ENCODE results near the gene PSME2.

The PSME2 gene

DNA sequence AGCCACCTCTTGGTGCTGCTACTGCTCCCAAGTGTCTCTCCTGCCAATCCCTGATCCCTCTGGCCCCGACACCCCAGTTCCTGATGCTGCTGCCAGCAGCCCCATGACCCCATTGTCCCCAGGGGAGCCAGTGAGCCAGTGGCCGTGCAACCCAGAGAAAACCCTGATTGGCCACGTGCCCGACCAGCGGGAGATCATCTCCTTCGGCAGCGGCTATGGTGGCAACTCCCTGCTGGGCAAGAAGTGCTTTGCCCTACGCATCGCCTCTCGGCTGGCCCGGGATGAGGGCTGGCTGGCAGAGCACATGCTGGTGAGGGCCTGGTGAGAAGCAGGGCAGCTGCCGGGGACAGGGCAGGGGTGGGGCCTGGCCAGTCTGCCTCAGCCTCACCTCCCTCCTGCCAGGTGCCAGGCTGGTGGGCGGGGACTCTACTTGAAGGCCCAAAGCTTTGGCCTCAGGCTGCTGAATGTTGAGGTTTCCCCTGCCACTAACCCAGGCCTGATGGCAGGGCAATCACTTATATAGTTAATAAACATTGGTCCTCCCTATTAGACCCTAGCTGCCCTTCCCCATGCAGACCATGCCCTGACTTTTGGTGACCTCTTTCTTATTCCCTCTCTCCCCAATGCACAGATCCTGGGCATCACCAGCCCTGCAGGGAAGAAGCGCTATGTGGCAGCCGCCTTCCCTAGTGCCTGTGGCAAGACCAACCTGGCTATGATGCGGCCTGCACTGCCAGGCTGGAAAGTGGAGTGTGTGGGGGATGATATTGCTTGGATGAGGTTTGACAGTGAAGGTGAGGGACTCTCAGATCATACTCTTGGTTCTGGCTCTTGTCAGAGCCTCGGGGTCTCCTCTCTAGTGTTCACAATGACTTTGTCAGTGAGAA lies 47.2 kb downstream of the PSME2 start:
- no peak overlapping the region for H3K4me3 ChIP-seq (ENCODE audit: low read depth, low read length)
- ChIA-PET CTCF (interaction anchor here (1.1 to 3.0 kb wide), 4 partner anchors 10 to 62 kb away, joined by 3 to 20 read pairs (median 10); partner anchors contain the start of gene IRF9), POLR2A (interaction anchor here (1.6 to 1.9 kb wide), 2 partner anchors 15 kb away, joined by 4 to 6 read pairs; partner anchors contain the start of genes DCAF11 and NRL)
- no peaks in the 10 kb centered on the region for H3K4me1 ChIP-seq (ENCODE audit: control insufficient read depth, insufficient read depth, low read length)
- no peak overlapping the region for H3K27ac ChIP-seq (ENCODE audit: extremely low read depth, low read depth, low read length)
- H3K36me3 ChIP-seq (ENCODE audit: control insufficient read depth in 2 of 2, insufficient read depth in 1 of 2, low read length in 2 of 2), result peaks cover 0 to 59% of the 10 kb centered on the region in 2 experiments; a peak in 2 of 3 replicates
- TF ChIP-seq ZNF76 (tag by site-specific recombination; IDR thresholded peaks at IDR 0.05; ENCODE audit: borderline replicate concordance, low read depth), result no peak
- no peak for TF ChIP-seq OSR2 (tag by site-specific recombination; IDR thresholded peaks at IDR 0.05)
- peak; percentile 98 for TF ChIP-seq ZIC2 (tag by site-specific recombination; IDR thresholded peaks at IDR 0.05)
- H3K9me3 ChIP-seq (ENCODE audit: control insufficient read depth, insufficient read depth, low read depth, low read length), result no peaks in the 10 kb centered on the region

DNA sequence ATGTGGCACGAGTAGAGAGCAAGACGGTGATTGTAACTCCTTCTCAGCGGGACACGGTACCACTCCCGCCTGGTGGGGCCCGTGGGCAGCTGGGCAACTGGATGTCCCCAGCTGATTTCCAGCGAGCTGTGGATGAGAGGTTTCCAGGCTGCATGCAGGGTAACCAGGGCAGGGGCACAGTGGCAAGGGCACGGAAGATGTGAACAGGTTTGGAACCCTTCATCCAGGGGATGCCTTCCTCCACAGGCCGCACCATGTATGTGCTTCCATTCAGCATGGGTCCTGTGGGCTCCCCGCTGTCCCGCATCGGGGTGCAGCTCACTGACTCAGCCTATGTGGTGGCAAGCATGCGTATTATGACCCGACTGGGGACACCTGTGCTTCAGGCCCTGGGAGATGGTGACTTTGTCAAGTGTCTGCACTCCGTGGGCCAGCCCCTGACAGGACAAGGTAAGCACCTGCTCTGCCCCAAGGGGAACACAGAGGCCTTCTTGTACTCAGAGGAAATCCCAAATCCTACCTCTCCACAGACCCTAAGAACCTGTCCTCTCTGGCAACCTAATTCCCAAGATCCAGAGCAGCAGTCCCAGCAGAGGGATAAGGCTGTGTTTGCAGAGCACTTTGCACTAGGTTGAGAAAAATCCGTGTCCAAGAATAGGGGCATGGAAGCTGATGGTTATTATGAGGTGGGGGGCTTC lies 48.0 kb downstream of the PSME2 start:
- POLR2A ChIA-PET, result interaction anchor here (0.8 to 1.9 kb wide), 3 partner anchors 12 to 38 kb away, joined by 3 to 6 read pairs (median 6); partner anchors contain the start of genes DCAF11, NRL and PSME1
- H3K4me3 ChIP-seq (ENCODE audit: low read depth, low read length), result no peak overlapping the region
- H3K4me1 ChIP-seq (ENCODE audit: control insufficient read depth, insufficient read depth, low read length), result peaks cover 3% of the 10 kb centered on the region; the same call in 1 of the 2 replicates
- H3K27ac ChIP-seq (ENCODE audit: extremely low read depth, low read depth, low read length), result no peak overlapping the region
- no peaks in the 10 kb centered on the region for H3K9me3 ChIP-seq (ENCODE audit: control insufficient read depth, insufficient read depth, low read depth, low read length)
- CTCF ChIA-PET, result interaction anchor here (3.0 to 9.4 kb wide), 2 partner anchors 9 to 40 kb away, joined by 20 to 145 read pairs; no protein-coding TSS in a partner anchor
- peaks cover 0 to 52% of the 10 kb centered on the region in 2 experiments; a peak in 2 of 3 replicates for H3K36me3 ChIP-seq (ENCODE audit: control insufficient read depth in 2 of 2, insufficient read depth in 1 of 2, low read length in 2 of 2)
- TF ChIP-seq ZIC2 (tag by site-specific recombination; IDR thresholded peaks at IDR 0.05), result peak; percentile 10; the same call in 1 of the 2 replicates
- TF ChIP-seq ZNF274 (IDR thresholded peaks at IDR 0.05; ENCODE audit: low read length), result no peak
- no peak for TF ChIP-seq ZNF274 (tag by site-specific recombination; IDR thresholded peaks at IDR 0.05; ENCODE audit: borderline replicate concordance)

DNA sequence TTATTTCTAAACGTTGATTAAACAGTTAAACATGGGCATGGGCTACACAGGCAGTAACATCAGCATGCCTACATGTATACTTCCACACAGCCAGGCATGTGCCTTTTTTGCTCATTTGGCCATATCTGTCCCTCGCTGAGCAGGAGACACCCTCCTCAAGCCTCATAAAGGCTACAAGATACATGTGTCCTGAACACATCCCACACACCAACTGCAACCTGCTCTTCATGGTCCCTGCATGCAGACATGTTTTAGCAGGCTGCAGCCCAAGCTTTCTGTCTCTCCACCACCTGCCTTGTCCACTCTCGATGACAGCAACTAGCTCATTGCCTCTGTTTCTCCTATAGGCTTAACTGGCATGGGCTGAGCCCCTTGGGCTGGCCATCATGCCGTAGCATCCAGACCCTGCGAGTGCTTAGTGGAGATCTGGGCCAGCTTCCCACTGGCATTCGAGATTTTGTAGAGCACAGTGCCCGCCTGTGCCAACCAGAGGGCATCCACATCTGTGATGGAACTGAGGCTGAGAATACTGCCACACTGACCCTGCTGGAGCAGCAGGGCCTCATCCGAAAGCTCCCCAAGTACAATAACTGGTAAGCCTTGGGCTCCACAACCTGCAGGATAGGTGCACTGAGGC lies 49.7 kb downstream of the PSME2 start:
- Histone ChIP-seq H3K4me1 (ENCODE audit: control insufficient read depth, insufficient read depth, low read length) (peaks cover 3% of the 10 kb centered on the region; the same call in 1 of the 2 replicates), H3K9me3 (ENCODE audit: control insufficient read depth, insufficient read depth, low read depth, low read length) (no peaks in the 10 kb centered on the region), H3K36me3 (ENCODE audit: control insufficient read depth in 2 of 2, insufficient read depth in 1 of 2, low read length in 2 of 2) (peaks cover 0 to 40% of the 10 kb centered on the region in 2 experiments; a peak in 2 of 3 replicates), H3K27ac (ENCODE audit: extremely low read depth, low read depth, low read length) (no peak overlapping the region), H3K4me3 (ENCODE audit: low read depth, low read length) (no peak overlapping the region)
- TF ChIP-seq ZNF211 (tag by site-specific recombination; IDR thresholded peaks at IDR 0.05; ENCODE audit: low read depth), result no peak
- TF ChIP-seq, protein P1, sequence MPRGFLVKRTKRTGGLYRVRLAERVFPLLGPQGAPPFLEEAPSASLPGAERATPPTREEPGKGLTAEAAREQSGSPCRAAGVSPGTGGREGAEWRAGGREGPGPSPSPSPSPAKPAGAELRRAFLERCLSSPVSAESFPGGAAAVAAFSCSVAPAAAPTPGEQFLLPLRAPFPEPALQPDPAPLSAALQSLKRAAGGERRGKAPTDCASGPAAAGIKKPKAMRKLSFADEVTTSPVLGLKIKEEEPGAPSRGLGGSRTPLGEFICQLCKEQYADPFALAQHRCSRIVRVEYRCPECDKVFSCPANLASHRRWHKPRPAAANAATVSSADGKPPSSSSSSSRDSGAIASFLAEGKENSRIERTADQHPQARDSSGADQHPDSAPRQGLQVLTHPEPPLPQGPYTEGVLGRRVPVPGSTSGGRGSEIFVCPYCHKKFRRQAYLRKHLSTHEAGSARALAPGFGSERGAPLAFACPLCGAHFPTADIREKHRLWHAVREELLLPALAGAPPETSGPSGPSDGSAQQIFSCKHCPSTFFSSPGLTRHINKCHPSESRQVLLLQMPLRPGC (tag by site-specific recombination; IDR thresholded peaks at IDR 0.05), result no peak
- TF ChIP-seq MEIS1 (CRISPR knock-in tag; IDR thresholded peaks at IDR 0.05; ENCODE audit: borderline replicate concordance), result no peak
- TF ChIP-seq ZNF600 (tag by site-specific recombination; IDR thresholded peaks at IDR 0.05), result peak; percentile 43; the same call in 1 of the 2 replicates
- ChIA-PET POLR2A (interaction anchor here (1.9 kb wide), 1 partner anchor 17 kb away, joined by 6 read pairs; the partner anchor contains the start of genes DCAF11 and NRL), CTCF (interaction anchor here (0.7 to 9.4 kb wide), 4 partner anchors 10 to 374 kb away, joined by 3 to 145 read pairs (median 12); partner anchors contain the start of gene IRF9)
